CD8-positive, alpha-beta memory T cell (primary cell): ENCODE results near the gene AUTS2. TPM values are rescaled to one million over a fixed set of nuclear protein-coding genes. Genes with fewer than 3 reads are reported as not detected.

Experiments used
- CTCF ChIA-PET: fragments of 350-600 bp; sonication (Branson Sonifier 250); formaldehyde crosslinking; loops from one replicate; lab custom pipeline; 2021; ENCODE audit warnings: antibody characterized with exemption; lab: Charles Lee
- POLR2A ChIA-PET: fragments of 350-600 bp; sonication (Branson Sonifier 250); formaldehyde crosslinking; loops from one replicate; lab custom pipeline; 2021; ENCODE audit warnings: antibody characterized with exemption; lab: Charles Lee
- DNase-seq, 5 donors: peaks; one replicate each; pipeline versions ENCODE4 v3.0.0 to v3.0.0-alpha.2; 2020 to 2022; ENCODE audit warnings: mixed read lengths in 1 of 5
- H3K27ac ChIP-seq: one replicate; pipeline ENCODE4 v1.7.0; 2013; ENCODE audit warnings: low read depth, mild to moderate bottlenecking, low read length, moderate library complexity
- H3K27me3 ChIP-seq: 2 replicates; pipeline ENCODE4 v1.7.0; 2013; ENCODE audit warnings: low read length, mild to moderate bottlenecking; ENCODE audit not compliant: insufficient read depth, poor library complexity, severe bottlenecking
- H3K36me3 ChIP-seq: 2 replicates; pipeline ENCODE4 v1.7.0; 2013; ENCODE audit warnings: mild to moderate bottlenecking, low read length, moderate library complexity; ENCODE audit not compliant: insufficient read depth
- H3K4me1 ChIP-seq: 2 replicates; pipeline ENCODE4 v1.7.0; 2013; ENCODE audit warnings: mild to moderate bottlenecking, low read length, moderate library complexity; ENCODE audit not compliant: insufficient read depth
- H3K4me3 ChIP-seq: 2 replicates; pipeline ENCODE4 v1.7.0; 2013; ENCODE audit warnings: mild to moderate bottlenecking, low read length
- H3K9me3 ChIP-seq: 2 replicates; pipeline ENCODE4 v1.7.0; 2013; ENCODE audit warnings: mild to moderate bottlenecking, low read length
- H3K27ac Mint-ChIP-seq, 8 donors: one replicate each; pipeline ENCODE4 v1.8.0; 2020 to 2021; ENCODE audit warnings: mixed read lengths in 8 of 8, mild to moderate bottlenecking in 6 of 8, inconsistent platforms in 3 of 8, moderate library complexity in 3 of 8
- H3K27me3 Mint-ChIP-seq, 2 donors: one replicate each; pipeline ENCODE4 v1.8.0; 2020 to 2021; ENCODE audit warnings: mixed read lengths in 2 of 2, mild to moderate bottlenecking in 1 of 2, moderate library complexity in 1 of 2
- H3K36me3 Mint-ChIP-seq, 3 donors: one replicate each; pipeline ENCODE4 v1.8.0; 2020 to 2021; ENCODE audit warnings: mixed read lengths in 3 of 3, inconsistent platforms in 1 of 3, mild to moderate bottlenecking in 1 of 3
- H3K4me1 Mint-ChIP-seq, 3 donors: one replicate each; pipeline ENCODE4 v1.8.0; 2020 to 2021; ENCODE audit warnings: mixed read lengths in 3 of 3, inconsistent platforms in 1 of 3, mild to moderate bottlenecking in 1 of 3
- H3K4me3 Mint-ChIP-seq, 7 donors: one replicate each; pipeline ENCODE4 v1.8.0; 2020 to 2021; ENCODE audit warnings: mixed read lengths in 7 of 7, mild to moderate bottlenecking in 6 of 7, moderate library complexity in 4 of 7, inconsistent platforms in 2 of 7
- H3K9me3 Mint-ChIP-seq, 5 donors: one replicate each; pipeline ENCODE4 v1.8.0; 2020 to 2022; ENCODE audit warnings: mixed read lengths in 5 of 5, mild to moderate bottlenecking in 3 of 5, moderate library complexity in 2 of 5, inconsistent platforms in 1 of 5
- polyA plus RNA-seq: library from polyadenylated mRNA; unstranded; fragments of 300-500 nt; fragmentation: Illumina TruSeq; gene quantifications from one replicate; pipeline ENCODE4 v1.2.3, GENCODE V29; 2021
- total RNA-seq, 2 experiments: library from RNA; stranded (reverse); gene quantifications; one replicate each; pipeline ENCODE4 v1.2.3, GENCODE V29; 2021

AUTS2 gene
- total and polyA plus RNA-seq, 3 experiments from 2014 or later: 4.4 to 9.9 (median 5.3) TPM

DNA sequence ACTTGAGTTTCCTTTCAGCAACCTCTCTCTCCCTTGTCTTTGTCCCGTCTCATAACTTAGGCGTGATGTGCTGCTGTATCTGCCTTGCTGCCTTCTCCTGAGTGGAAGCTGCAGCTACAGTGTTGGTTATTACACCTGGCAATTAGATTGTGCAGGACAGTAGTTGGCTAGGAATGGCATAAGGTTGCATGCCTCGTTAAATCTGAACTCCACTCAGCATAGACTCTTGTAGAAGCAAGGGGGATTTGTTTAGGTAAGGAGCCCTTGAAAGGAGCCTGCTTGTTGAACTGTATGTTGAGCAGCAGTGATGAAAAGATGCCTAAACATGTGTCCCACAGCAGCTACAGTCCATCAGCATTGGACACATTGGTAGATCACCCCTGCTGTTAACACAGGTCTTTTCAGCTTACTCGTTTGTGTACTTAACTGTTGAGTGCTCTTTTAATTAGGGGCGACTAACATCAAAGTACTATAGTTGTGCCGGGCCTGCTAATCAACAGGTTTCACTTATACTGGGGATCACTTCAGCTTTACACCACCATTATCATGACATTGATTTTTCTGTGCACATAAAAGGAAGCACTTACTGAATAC lies 225.0 kb downstream of the AUTS2 start:
- Mint-ChIP-seq H3K4me3 (peak overlapping the region in 6 of 7 donors; percentile 84 to 92 (median 86)), H3K36me3 (no peaks in the 10 kb centered on the region), H3K27ac (peak overlapping the region in 4 of 8 donors; percentile 9 to 95 (median 67)), H3K4me1 (peaks cover 7 to 16% (median 8%) of the 10 kb centered on the region in 3 donors), H3K27me3 (peaks cover 4 to 8% of the 10 kb centered on the region in 2 donors), H3K9me3 (no peaks in the 10 kb centered on the region)
- Histone ChIP-seq H3K27me3 (no peaks in the 10 kb centered on the region), H3K27ac (no peak overlapping the region), H3K9me3 (no peaks in the 10 kb centered on the region), H3K36me3 (no peaks in the 10 kb centered on the region), H3K4me1 (no peaks in the 10 kb centered on the region), H3K4me3 (no peak overlapping the region)
- CTCF ChIA-PET: interaction anchor here (1.5 kb wide), 1 partner anchor 9 kb away, joined by 4 read pairs; no protein-coding TSS in a partner anchor
- POLR2A ChIA-PET: no interaction called here
- no peak for DNase-seq

DNA sequence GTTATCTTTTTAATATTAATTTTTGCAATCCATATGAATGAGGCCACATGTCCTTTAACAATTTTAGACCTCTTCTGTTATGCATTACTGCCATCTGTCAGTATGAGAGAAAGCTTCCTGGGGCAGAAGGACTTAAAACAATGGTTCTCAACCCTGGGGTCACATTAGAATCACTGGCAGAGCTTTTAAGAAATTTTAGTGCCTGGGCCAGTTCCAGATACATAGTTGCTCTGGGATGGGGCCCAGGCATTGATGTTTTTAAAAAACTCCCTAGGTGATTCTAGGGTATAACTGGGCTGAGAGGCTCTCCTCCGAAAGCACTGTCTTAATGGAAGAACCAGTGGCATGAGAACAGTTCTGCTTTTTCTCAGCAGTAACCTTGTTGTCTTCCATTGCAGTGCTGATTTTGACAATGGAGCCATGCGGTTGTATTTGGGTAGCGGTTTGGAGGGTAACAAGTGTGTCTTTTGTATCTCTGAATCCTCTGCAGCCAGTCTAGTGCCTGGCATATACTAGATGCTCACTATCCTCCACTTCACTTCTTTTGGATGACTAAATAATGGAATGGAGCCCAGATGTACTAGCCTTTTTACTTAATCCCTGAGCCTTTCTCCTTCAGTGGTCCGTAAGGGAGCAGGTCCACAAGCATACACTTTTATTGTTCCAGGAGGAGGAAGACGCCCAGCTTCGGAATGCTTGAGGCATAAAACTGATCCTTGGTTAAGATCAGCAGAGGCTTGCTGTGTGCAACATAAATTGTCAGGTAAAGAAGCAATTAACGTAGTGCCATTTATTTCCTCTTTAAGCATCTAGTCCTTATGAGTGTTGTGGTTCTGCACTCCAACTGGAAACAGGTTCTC lies 227.1 kb downstream of the AUTS2 start:
- Histone ChIP-seq H3K9me3 (no peaks in the 10 kb centered on the region), H3K4me1 (no peaks in the 10 kb centered on the region), H3K36me3 (no peaks in the 10 kb centered on the region), H3K4me3 (no peak overlapping the region), H3K27ac (no peak overlapping the region), H3K27me3 (no peaks in the 10 kb centered on the region)
- ChIA-PET POLR2A (no interaction called here), CTCF (no interaction called here)
- Mint-ChIP-seq H3K9me3 (peaks cover 0 to 1% (median 0%) of the 10 kb centered on the region in 5 donors), H3K36me3 (no peaks in the 10 kb centered on the region), H3K27me3 (peaks cover 2 to 13% of the 10 kb centered on the region in 2 donors), H3K27ac (peak overlapping the region in 4 of 8 donors; percentile 9 to 95 (median 58)), H3K4me3 (peak overlapping the region in 5 of 7 donors; percentile 86 to 92 (median 87)), H3K4me1 (peaks cover 7 to 16% (median 8%) of the 10 kb centered on the region in 3 donors)
- DNase-seq: no peak

DNA sequence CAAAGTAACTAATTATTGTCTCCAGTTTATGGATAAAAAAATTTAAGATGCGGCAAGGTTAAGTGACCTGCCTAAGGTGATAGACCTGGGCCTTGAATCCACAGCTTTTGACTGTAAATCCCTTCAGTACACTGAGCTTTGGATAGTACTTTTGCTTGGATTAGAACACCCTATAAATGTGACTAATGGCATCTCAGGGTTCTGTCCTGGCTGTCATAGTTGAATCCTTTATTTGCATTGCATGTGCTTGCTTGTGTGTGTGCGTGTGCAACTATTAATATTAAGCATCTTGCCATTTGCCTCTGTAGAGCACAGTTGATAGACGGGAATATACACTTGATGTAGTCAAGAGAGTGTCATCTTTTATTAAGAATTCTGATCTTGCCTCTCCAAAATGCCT lies 228.0 kb downstream of the AUTS2 start:
- Histone ChIP-seq H3K27ac (no peak overlapping the region), H3K4me3 (no peak overlapping the region)
- CTCF ChIA-PET: no interaction called here

GRCh38 chr7:69827140-69827539 lies 228.9 kb downstream of the AUTS2 start:
- Mint-ChIP-seq H3K9me3 (peaks cover 0 to 1% (median 0%) of the 10 kb centered on the region in 5 donors), H3K27me3 (peaks cover 0 to 14% of the 10 kb centered on the region in 2 donors), H3K36me3 (no peaks in the 10 kb centered on the region), H3K4me1 (peaks cover 7 to 16% (median 8%) of the 10 kb centered on the region in 3 donors), H3K27ac (no peak overlapping the region), H3K4me3 (no peak overlapping the region)
- POLR2A ChIA-PET: no interaction called here
- Histone ChIP-seq H3K27me3 (no peaks in the 10 kb centered on the region), H3K27ac (no peak overlapping the region), H3K4me3 (no peak overlapping the region), H3K4me1 (no peaks in the 10 kb centered on the region), H3K9me3 (no peaks in the 10 kb centered on the region), H3K36me3 (no peaks in the 10 kb centered on the region)
- CTCF ChIA-PET: no interaction called here
- no peak for DNase-seq

More for the DNA sequence above, 228.0 kb downstream of the AUTS2 start:
- H3K27me3 Mint-ChIP-seq: peaks cover 0 to 13% of the 10 kb centered on the region in 2 donors
- H3K36me3 ChIP-seq: no peaks in the 10 kb centered on the region
- no peaks in the 10 kb centered on the region for H3K36me3 Mint-ChIP-seq
- no peak for DNase-seq
- no peaks in the 10 kb centered on the region for H3K27me3 ChIP-seq
- peak overlapping the region in 2 of 8 donors; percentile 8 to 21 for H3K27ac Mint-ChIP-seq
- no peak overlapping the region for H3K4me3 Mint-ChIP-seq
- peaks cover 7 to 16% (median 8%) of the 10 kb centered on the region in 3 donors for H3K4me1 Mint-ChIP-seq
- peaks cover 0 to 1% (median 0%) of the 10 kb centered on the region in 5 donors for H3K9me3 Mint-ChIP-seq
- H3K4me1 ChIP-seq: no peaks in the 10 kb centered on the region
- POLR2A ChIA-PET: no interaction called here
- no peaks in the 10 kb centered on the region for H3K9me3 ChIP-seq

DNA sequence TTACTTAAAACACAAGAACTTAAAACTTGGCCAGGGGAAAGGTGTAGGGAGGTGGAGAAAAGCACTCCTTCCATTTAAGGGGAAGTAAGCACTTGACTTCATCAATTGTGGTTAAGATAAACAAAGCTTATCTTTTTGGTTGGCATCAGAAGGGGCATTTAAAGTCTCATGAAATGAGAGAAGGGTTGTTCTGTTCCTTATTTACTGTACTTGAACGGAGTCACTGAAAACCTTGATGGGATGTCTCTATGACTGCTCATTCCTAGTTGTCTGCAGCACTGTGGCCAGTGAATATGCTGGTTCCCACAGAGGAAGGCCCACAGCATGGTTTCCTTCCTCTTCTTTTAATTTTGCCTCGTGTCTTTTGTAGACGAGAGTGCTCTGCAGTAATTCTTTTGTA lies 229.3 kb downstream of the AUTS2 start:
- no peak overlapping the region for H3K4me3 ChIP-seq
- no peaks in the 10 kb centered on the region for H3K27me3 ChIP-seq
- no peak overlapping the region for H3K27ac Mint-ChIP-seq
- no peaks in the 10 kb centered on the region for H3K36me3 ChIP-seq
- peaks cover 0 to 1% (median 0%) of the 10 kb centered on the region in 5 donors for H3K9me3 Mint-ChIP-seq
- H3K4me3 Mint-ChIP-seq: no peak overlapping the region
- ChIA-PET CTCF (no interaction called here), POLR2A (no interaction called here)
- H3K9me3 ChIP-seq: no peaks in the 10 kb centered on the region
- H3K4me1 Mint-ChIP-seq: peaks cover 7 to 16% (median 8%) of the 10 kb centered on the region in 3 donors
- peaks cover 0 to 16% of the 10 kb centered on the region in 2 donors for H3K27me3 Mint-ChIP-seq
- no peak overlapping the region for H3K27ac ChIP-seq
- no peak for DNase-seq
- no peaks in the 10 kb centered on the region for H3K4me1 ChIP-seq
- H3K36me3 Mint-ChIP-seq: no peaks in the 10 kb centered on the region

GRCh38 chr7:69832356-69832755 lies 234.1 kb downstream of the AUTS2 start:
- Mint-ChIP-seq H3K4me1 (no peaks in the 10 kb centered on the region), H3K36me3 (no peaks in the 10 kb centered on the region), H3K9me3 (peaks cover 0 to 1% (median 0%) of the 10 kb centered on the region in 5 donors), H3K4me3 (no peak overlapping the region), H3K27me3 (peaks cover 0 to 13% of the 10 kb centered on the region in 2 donors), H3K27ac (no peak overlapping the region)
- no peak for DNase-seq
- no peak overlapping the region for H3K4me3 ChIP-seq
- ChIA-PET CTCF (no interaction called here), POLR2A (no interaction called here)
- no peaks in the 10 kb centered on the region for H3K27me3 ChIP-seq
- no peak overlapping the region for H3K27ac ChIP-seq
- H3K4me1 ChIP-seq: no peaks in the 10 kb centered on the region
- no peaks in the 10 kb centered on the region for H3K9me3 ChIP-seq
- H3K36me3 ChIP-seq: no peaks in the 10 kb centered on the region

DNA sequence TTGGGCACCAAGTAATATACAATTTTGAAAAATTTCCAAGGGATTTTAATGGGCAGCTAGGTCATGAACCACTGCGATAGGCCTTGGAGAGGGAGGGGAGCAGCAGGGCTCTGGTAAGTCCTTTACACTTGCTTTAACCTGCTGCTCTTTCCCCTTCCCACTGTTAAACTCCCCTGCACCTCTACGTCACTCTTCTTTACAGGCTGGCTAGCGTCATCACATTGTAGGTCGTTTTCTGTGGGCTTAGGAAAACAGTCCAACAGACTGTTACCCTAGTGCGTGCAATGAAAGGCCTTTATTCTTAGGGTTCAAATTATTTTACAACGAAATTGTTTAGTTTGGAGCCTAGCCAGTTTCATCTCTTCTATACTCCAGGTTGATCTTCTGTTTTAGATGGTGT lies 235.7 kb downstream of the AUTS2 start:
- Histone ChIP-seq H3K27ac (no peak overlapping the region), H3K4me3 (no peak overlapping the region), H3K9me3 (no peaks in the 10 kb centered on the region), H3K36me3 (no peaks in the 10 kb centered on the region), H3K27me3 (no peaks in the 10 kb centered on the region), H3K4me1 (no peaks in the 10 kb centered on the region)
- H3K27me3 Mint-ChIP-seq: peaks cover 0 to 5% of the 10 kb centered on the region in 2 donors
- no peak overlapping the region for H3K4me3 Mint-ChIP-seq
- DNase-seq: no peak
- peaks cover 0 to 1% (median 0%) of the 10 kb centered on the region in 5 donors for H3K9me3 Mint-ChIP-seq
- ChIA-PET POLR2A (no interaction called here), CTCF (no interaction called here)
- no peaks in the 10 kb centered on the region for H3K4me1 Mint-ChIP-seq
- H3K36me3 Mint-ChIP-seq: no peaks in the 10 kb centered on the region
- no peak overlapping the region for H3K27ac Mint-ChIP-seq

DNA sequence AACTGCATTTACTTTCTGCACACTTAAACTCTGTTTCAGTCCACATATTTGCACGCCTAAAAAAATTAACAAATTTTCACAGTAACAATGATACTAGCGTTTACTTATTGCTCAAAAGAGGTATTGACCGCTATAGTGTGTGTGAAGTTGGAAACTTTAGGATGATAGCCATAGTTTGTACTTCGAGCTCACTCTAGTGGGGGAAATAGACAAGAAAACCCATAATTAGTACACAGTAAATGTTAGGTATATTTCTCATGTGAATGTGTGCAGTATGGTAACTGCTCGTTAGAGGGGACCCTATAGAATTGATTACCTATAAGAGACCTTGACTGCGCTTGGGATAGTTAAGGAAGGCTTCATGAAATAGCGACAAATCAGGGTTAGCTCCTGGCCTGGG lies 238.4 kb downstream of the AUTS2 start:
- H3K4me1 Mint-ChIP-seq: no peaks in the 10 kb centered on the region
- H3K4me3 ChIP-seq: no peak overlapping the region
- H3K27ac Mint-ChIP-seq: no peak overlapping the region
- CTCF ChIA-PET: no interaction called here
- H3K36me3 ChIP-seq: no peaks in the 10 kb centered on the region
- POLR2A ChIA-PET: no interaction called here
- no peak overlapping the region for H3K27ac ChIP-seq
- no peak overlapping the region for H3K4me3 Mint-ChIP-seq
- no peaks in the 10 kb centered on the region for H3K27me3 ChIP-seq
- no peaks in the 10 kb centered on the region for H3K9me3 ChIP-seq
- DNase-seq: no peak
- no peaks in the 10 kb centered on the region for H3K4me1 ChIP-seq
- no peaks in the 10 kb centered on the region for H3K36me3 Mint-ChIP-seq
- H3K27me3 Mint-ChIP-seq: peaks cover 3 to 16% of the 10 kb centered on the region in 2 donors
- H3K9me3 Mint-ChIP-seq: no peaks in the 10 kb centered on the region
